GM21515 (cell line): ENCODE data around the gene CTNNA2.
"Not testable (repeated sequence)": the region's sequence is repeated elsewhere in the genome, so short reads cannot be mapped to it uniquely, and the experiment has no call there.

Experiments
- ATAC-seq: cut with Tn5 transposase; IDR thresholded peaks from one replicate; pipeline ENCODE4 v1.9.1; 2021; ENCODE audit not compliant: unreplicated experiment

The CTNNA2 gene

DNA sequence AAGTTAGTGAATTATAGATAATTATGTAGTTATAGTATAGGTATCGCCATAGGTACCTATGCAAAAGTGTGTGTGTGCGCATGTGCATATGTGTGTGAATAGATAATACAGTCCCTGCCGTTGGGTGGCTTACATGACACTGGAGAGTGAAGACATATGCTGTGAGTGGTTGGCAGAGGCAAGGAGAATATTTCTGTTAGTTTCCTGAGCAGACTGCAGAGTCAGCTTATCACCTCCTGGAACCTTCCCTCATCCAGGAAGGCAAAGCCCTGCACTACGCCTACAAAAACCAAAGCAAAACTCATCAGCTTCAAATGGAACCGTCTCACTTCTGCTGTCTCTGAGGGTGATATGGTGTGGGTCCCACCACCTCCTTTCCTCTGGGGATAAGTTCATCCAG, 609.8 kb downstream of the CTNNA2 start:
- no peak for ATAC-seq

DNA sequence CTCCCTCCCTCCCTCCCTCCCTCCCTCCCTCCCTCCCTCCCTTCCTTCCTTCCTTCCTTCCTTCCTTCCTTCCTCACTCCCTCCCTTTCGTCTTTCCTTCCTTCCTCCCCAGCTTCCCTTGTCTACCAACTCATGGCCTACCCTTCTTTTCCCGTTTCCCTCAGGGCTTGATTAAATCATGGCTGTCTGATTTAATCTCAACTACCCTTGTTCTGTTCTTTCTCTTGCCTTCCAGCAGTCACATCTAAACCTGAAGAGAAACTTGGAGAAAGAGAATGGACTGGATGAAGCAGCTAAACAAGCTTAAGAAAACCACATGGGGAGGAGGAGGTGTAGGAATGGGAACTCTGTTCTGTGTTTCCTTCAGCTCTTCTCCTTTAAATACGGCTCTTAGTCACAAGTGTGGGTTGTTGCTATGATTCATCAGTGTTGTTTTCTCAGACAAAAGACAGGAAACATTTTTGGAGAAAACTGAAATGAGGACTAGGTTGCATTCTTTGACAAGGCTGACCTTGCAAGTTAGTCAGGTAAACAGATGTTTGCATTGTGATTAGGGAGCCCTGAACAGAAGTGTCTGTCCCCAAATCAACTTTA, 613.8 kb downstream of the CTNNA2 start:
- no peak for ATAC-seq

GRCh38 chr2:80128080-80128479, 615.2 kb downstream of the CTNNA2 start:
- no peak for ATAC-seq

DNA sequence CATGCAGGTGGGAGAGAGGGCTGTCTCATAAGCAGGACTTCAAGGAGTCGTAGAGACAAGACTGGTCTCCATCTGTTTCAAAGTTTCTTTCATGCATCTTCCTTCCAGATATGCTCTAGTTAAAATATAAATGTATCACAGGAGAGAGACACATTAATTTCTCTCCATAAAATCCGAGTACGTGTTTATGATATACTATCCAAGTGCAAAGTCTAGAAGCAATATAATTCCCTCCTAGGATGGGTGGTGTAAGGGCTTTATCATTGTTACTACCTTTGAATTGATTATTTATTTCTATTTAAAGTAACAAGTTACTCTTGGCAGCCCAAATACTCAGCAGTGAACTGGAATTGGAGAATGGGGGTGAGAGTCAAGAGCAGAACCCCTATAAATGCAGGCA, 619.4 kb downstream of the CTNNA2 start:
- ATAC-seq: no peak

GRCh38 chr2:80135001-80135400, 622.1 kb downstream of the CTNNA2 start:
- no peak for ATAC-seq

GRCh38 chr2:80136338-80136737, 623.5 kb downstream of the CTNNA2 start:
- no peak for ATAC-seq

GRCh38 chr2:80139001-80139400, 626.1 kb downstream of the CTNNA2 start:
- ATAC-seq: no peak

- ATAC-seq: no peak
Observed at GRCh38 chr2:80141007-80141726, 628.3 kb downstream of the CTNNA2 start.

- no peak for ATAC-seq
Observed at GRCh38 chr2:80145499-80145898, 632.6 kb downstream of the CTNNA2 start.

DNA sequence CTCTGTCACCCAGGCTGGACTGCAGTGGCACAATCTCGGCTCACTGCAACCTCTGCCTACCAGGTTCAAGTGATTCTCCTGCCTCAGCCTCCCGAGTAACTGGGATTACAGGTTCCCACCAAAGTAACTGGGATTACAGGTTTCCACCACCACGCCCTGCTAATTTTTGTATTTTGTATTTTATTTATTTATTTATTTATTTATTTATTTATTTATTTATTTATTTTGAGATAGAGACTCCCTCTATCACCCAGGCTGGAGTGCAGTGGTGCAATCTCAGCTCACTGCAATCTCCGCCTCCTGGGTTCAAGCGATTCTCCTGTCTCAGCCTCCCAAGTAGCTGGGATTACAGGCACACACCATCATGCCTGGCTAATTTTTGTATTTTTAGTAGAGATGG, 633.9 kb downstream of the CTNNA2 start:
- ATAC-seq: not testable (repeated sequence)

GRCh38 chr2:80147690-80148089, 634.8 kb downstream of the CTNNA2 start:
- no peak for ATAC-seq

DNA sequence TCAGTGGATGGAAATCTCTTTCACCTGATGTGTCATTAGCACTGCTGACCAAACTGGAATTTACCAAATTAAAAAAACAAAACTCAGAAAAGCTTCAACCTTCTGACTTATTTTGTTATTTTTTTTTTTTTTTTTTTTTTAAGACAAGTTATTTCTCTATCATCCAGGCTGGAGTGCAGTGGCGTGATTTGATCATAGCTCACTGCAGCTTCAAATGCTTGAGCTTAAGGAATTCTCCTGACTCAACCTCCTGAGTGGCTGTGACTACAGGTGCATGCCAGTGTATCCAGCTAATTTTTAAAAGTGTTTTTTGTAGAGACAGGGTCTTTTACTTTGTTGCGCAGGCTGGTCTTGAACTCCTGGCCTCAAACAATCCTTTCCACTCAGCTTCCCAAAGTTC, 636.1 kb downstream of the CTNNA2 start:
- no peak for ATAC-seq

- no peak for ATAC-seq
Observed at GRCh38 chr2:80149991-80150390, 637.1 kb downstream of the CTNNA2 start.

- no peak for ATAC-seq
Observed at GRCh38 chr2:80151248-80151647, 638.4 kb downstream of the CTNNA2 start.

DNA sequence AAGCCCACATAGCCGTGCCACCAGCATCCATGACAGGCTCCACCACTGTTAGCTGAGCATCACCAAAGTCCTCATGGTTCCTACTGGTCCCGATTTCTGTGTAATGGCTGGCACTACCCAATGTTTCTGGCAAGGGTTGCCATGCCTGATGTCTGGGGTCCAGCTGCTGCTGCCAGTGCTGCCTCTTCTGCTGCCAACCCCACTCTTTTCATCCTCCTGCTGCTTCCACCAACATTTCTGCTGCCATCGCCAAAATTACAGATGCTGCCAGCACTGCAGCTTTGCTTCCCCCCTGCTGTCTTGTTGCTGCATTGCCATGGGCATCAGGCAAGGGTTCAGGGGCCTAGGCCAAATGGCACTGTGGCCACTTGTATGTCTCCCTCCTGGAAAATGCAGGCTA, 638.8 kb downstream of the CTNNA2 start:
- no peak for ATAC-seq

- ATAC-seq: no peak
Observed at GRCh38 chr2:80153151-80153550, 640.3 kb downstream of the CTNNA2 start.

DNA sequence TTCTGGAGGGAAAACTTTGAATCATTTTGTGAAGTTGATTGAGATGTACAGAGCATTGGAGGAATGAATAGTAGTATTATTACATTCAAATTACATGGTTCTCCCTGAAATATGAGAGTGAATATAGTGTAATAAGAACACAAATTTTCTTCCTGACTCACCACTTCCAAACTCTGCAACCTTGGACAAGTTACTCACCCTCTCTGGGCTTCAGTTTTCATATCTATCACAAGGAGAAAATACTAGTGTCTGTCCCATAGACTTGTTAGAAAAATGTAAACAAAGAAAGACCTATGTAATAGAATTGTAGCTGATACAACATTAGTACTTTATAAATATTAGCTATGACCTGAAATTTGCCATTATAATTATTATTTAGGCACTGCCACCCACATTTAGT, 640.9 kb downstream of the CTNNA2 start:
- no peak for ATAC-seq

GRCh38 chr2:80154231-80154915, 641.5 kb downstream of the CTNNA2 start:
- no peak for ATAC-seq

DNA sequence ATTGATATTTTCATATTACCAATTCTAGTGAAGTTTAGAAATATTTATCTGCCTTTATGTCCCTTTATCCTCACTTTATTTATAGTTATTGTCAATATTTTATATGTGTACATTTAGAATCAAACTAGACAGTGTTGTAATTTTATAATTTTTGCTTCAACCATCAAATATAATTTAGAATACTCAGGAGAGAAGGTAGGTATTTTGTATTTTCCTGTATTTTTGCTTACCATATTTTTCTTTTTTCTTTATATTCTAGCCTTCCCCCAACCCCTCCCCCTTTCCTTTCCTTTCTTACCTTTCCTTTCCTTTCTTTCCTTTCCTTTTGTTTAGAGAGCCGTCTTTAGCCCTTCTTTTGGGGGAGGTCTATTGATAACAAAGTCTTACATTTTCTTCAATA, 651.5 kb downstream of the CTNNA2 start:
- ATAC-seq: no peak

DNA sequence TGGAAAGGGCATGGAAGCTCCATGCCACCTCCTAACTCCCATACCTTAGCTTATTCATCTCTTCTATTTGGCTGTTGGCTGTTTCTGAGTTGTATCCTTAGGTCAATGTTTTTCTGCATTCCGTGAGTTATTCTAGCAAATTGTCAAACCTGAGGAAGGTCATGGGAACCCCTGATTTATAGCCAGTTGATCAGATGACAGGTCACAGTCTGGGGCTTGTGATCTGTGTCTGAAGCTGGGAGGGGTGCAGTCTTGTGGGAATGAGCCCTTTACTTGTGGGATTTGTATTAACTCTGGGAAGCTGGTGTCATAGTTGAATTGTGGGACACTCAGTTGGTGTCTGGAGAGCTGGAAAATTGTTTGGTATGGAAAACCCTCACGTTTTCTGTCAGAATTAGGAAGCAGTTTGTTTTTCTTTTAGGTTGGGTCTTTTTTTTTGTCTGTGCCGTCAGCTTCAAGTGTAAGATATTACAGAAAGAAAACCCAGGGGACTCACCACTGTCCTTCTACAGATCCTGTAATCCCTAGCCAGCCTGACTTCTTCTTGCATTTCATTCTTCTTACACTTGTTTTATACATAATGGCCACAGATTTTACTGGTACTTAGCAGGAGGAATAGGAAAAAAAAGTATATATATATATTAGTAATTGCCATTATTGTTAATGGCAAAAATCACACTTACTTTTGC, 653.8 kb downstream of the CTNNA2 start:
- ATAC-seq: no peak

- no peak for ATAC-seq
Observed at GRCh38 chr2:80167284-80167808, 654.5 kb downstream of the CTNNA2 start.

GRCh38 chr2:80168037-80168436, 655.2 kb downstream of the CTNNA2 start:
- no peak for ATAC-seq
